ENCODE measurements around the gene PLCH2.
A peak's percentile ranks its signal among the peaks of the same experiment; 100 is the strongest.

Gene PLCH2

GRCh38 chr1:2479618-2480017 is 3.5 kb downstream of the PLCH2 start:
- Histone ChIP-seq H3K4me2 (peak overlapping the region in 10 of 11 experiments; percentile 58 to 99 (median 74); a peak in 16 of 22 replicates), H3K4me3 (no peak overlapping the region), H3K27ac (no peak overlapping the region), H4K20me1 (peaks cover 0 to 89% (median 23%) of the 10 kb centered on the region in 11 experiments; a peak in 14 of 22 replicates), H3K27me3 (no peaks in the 10 kb centered on the region), H3K4me1 (peaks cover 33 to 90% (median 87%) of the 10 kb centered on the region in 10 experiments), H3K36me3 (no peaks in the 10 kb centered on the region), H3K9me3 (replicated peaks in 1 of 11) (no peaks in the 10 kb centered on the region), H3K9ac (no peak overlapping the region)
- no peak for TF ChIP-seq Cebpa-rat (IDR thresholded peaks at IDR 0.05)

- Histone ChIP-seq H3K4me2 (peak overlapping the region; percentile 52 to 99 (median 73); a peak in 20 of 22 replicates), H3K4me1 (peaks cover 28 to 83% (median 79%) of the 10 kb centered on the region in 10 experiments), H3K27me3 (no peaks in the 10 kb centered on the region), H4K20me1 (peaks cover 0 to 81% (median 23%) of the 10 kb centered on the region in 11 experiments; a peak in 14 of 22 replicates), H3K9me3 (replicated peaks in 1 of 11) (no peaks in the 10 kb centered on the region), H3K27ac (no peak overlapping the region), H3K4me3 (no peak overlapping the region), H3K36me3 (no peaks in the 10 kb centered on the region), H3K9ac (peak overlapping the region in 2 of 11 experiments; percentile 27 to 37; a peak in 1 of 22 replicates)
- no peak for TF ChIP-seq Cebpa-rat (IDR thresholded peaks at IDR 0.05)
These were observed 4.3 kb downstream of the PLCH2 start for GRCh38 chr1:2480236-2480985.

GRCh38 chr1:2480986-2481364 is 4.9 kb downstream of the PLCH2 start:
- no peaks in the 10 kb centered on the region for H3K27me3 ChIP-seq
- TF ChIP-seq Cebpa-rat (IDR thresholded peaks at IDR 0.05): no peak
- peak overlapping the region; percentile 52 to 99 (median 73); a peak in 21 of 22 replicates for H3K4me2 ChIP-seq
- H3K9me3 ChIP-seq (replicated peaks in 1 of 11): no peaks in the 10 kb centered on the region
- H3K4me3 ChIP-seq: no peak overlapping the region
- H3K4me1 ChIP-seq: peaks cover 28 to 77% (median 73%) of the 10 kb centered on the region in 10 experiments
- H4K20me1 ChIP-seq: peaks cover 0 to 81% (median 23%) of the 10 kb centered on the region in 11 experiments; a peak in 14 of 22 replicates
- H3K9ac ChIP-seq: peak overlapping the region in 3 of 11 experiments; percentile 16 to 30 (median 27); a peak in 3 of 22 replicates
- H3K36me3 ChIP-seq: no peaks in the 10 kb centered on the region
- no peak overlapping the region for H3K27ac ChIP-seq

- peak overlapping the region in 3 of 11 experiments; percentile 16 to 30 (median 27); a peak in 3 of 22 replicates for H3K9ac ChIP-seq
- H3K27ac ChIP-seq: no peak overlapping the region
- H3K27me3 ChIP-seq: no peaks in the 10 kb centered on the region
- TF ChIP-seq Cebpa-rat (IDR thresholded peaks at IDR 0.05): no peak
- H4K20me1 ChIP-seq: peaks cover 0 to 76% (median 23%) of the 10 kb centered on the region in 11 experiments; a peak in 14 of 22 replicates
- H3K4me3 ChIP-seq: no peak overlapping the region
- H3K9me3 ChIP-seq (replicated peaks in 1 of 11): no peaks in the 10 kb centered on the region
- no peaks in the 10 kb centered on the region for H3K36me3 ChIP-seq
- peak overlapping the region; percentile 52 to 99 (median 73) for H3K4me2 ChIP-seq
- H3K4me1 ChIP-seq: peaks cover 28 to 68% (median 65%) of the 10 kb centered on the region in 10 experiments
These were observed 5.8 kb downstream of the PLCH2 start for GRCh38 chr1:2481885-2482284.

GRCh38 chr1:2482588-2482987 is 6.5 kb downstream of the PLCH2 start:
- Histone ChIP-seq H3K9me3 (replicated peaks in 1 of 11) (no peaks in the 10 kb centered on the region), H3K4me1 (peaks cover 28 to 61% (median 58%) of the 10 kb centered on the region in 10 experiments), H3K27ac (no peak overlapping the region), H3K27me3 (no peaks in the 10 kb centered on the region), H4K20me1 (peaks cover 0 to 72% (median 23%) of the 10 kb centered on the region in 11 experiments; a peak in 14 of 22 replicates), H3K4me2 (peak overlapping the region; percentile 52 to 99 (median 73)), H3K9ac (no peak overlapping the region; a peak in 1 of 22 replicates), H3K36me3 (no peaks in the 10 kb centered on the region), H3K4me3 (no peak overlapping the region)
- no peak for TF ChIP-seq Cebpa-rat (IDR thresholded peaks at IDR 0.05)

- no peak overlapping the region for H3K4me3 ChIP-seq
- no peak overlapping the region for H3K9ac ChIP-seq
- TF ChIP-seq Cebpa-rat (IDR thresholded peaks at IDR 0.05): no peak
- H3K27ac ChIP-seq: no peak overlapping the region
- peaks cover 28 to 56% (median 54%) of the 10 kb centered on the region in 10 experiments for H3K4me1 ChIP-seq
- H3K9me3 ChIP-seq (replicated peaks in 1 of 11): peaks cover 0 to 3% (median under 1%) of the 10 kb centered on the region in 11 experiments; a peak in 5 of 22 replicates
- no peaks in the 10 kb centered on the region for H3K27me3 ChIP-seq
- peaks cover 0 to 71% (median 25%) of the 10 kb centered on the region in 11 experiments; a peak in 14 of 22 replicates for H4K20me1 ChIP-seq
- peak overlapping the region in 10 of 11 experiments; percentile 16 to 99 (median 74); a peak in 17 of 22 replicates for H3K4me2 ChIP-seq
- H3K36me3 ChIP-seq: no peaks in the 10 kb centered on the region
These were observed 6.9 kb downstream of the PLCH2 start for GRCh38 chr1:2483026-2483425.

- no peaks in the 10 kb centered on the region for H3K27me3 ChIP-seq
- H3K4me1 ChIP-seq: peaks cover 28 to 47% (median 46%) of the 10 kb centered on the region in 10 experiments
- TF ChIP-seq Cebpa-rat (IDR thresholded peaks at IDR 0.05): no peak
- H3K9me3 ChIP-seq (replicated peaks in 1 of 11): peaks cover 9 to 12% (median 10%) of the 10 kb centered on the region in 11 experiments; a peak in 19 of 22 replicates
- no peak overlapping the region for H3K9ac ChIP-seq
- no peak overlapping the region for H3K4me3 ChIP-seq
- H4K20me1 ChIP-seq: peaks cover 0 to 62% (median 25%) of the 10 kb centered on the region in 11 experiments; a peak in 14 of 22 replicates
- H3K36me3 ChIP-seq: no peaks in the 10 kb centered on the region
- H3K27ac ChIP-seq: no peak overlapping the region
- H3K4me2 ChIP-seq: no peak overlapping the region
These were observed 7.9 kb downstream of the PLCH2 start for GRCh38 chr1:2483970-2484369.

GRCh38 chr1:2486041-2486440 is 10.0 kb downstream of the PLCH2 start:
- Histone ChIP-seq H3K9ac (no peak overlapping the region), H3K36me3 (no peaks in the 10 kb centered on the region)
- TF ChIP-seq Cebpa-rat (IDR thresholded peaks at IDR 0.05): no peak

GRCh38 chr1:2486558-2486957 is 10.5 kb downstream of the PLCH2 start:
- Histone ChIP-seq H3K9me3 (replicated peaks in 1 of 11) (peaks cover 11 to 18% (median 14%) of the 10 kb centered on the region in 11 experiments; a peak in 19 of 22 replicates), H3K36me3 (no peaks in the 10 kb centered on the region), H4K20me1 (peaks cover 0 to 48% (median 13%) of the 10 kb centered on the region in 11 experiments; a peak in 12 of 22 replicates), H3K4me3 (no peak overlapping the region), H3K4me2 (no peak overlapping the region), H3K9ac (no peak overlapping the region), H3K27ac (no peak overlapping the region), H3K4me1 (peaks cover 10 to 21% (median 20%) of the 10 kb centered on the region in 10 experiments), H3K27me3 (no peaks in the 10 kb centered on the region)
- TF ChIP-seq Cebpa-rat (IDR thresholded peaks at IDR 0.05): no peak

More at GRCh38 chr1:2486041-2486440, 10.0 kb downstream of the PLCH2 start:
- Histone ChIP-seq H3K4me2 (0 out of 22 replicates have a peak overlapping the region, but pooled peaks of 1 of the 11 experiments have one; percentile 7), H4K20me1 (peaks cover 0 to 48% (median 19%) of the 10 kb centered on the region in 11 experiments; a peak in 13 of 22 replicates), H3K27me3 (no peaks in the 10 kb centered on the region), H3K9me3 (replicated peaks in 1 of 11) (peaks cover 11 to 18% (median 14%) of the 10 kb centered on the region in 11 experiments; a peak in 19 of 22 replicates), H3K4me3 (no peak overlapping the region), H3K4me1 (peaks cover 16 to 26% (median 25%) of the 10 kb centered on the region in 10 experiments), H3K27ac (no peak overlapping the region)

All from BLaER1 treated with 17β-estradiol and CSF1 and Interleukin-3, amounts not matched to agents 10 nM and 100 nM (cell line).